Right lobe of liver (tissue), 6 donors: Measurements from ENCODE around the gene FUT2. TPM values are rescaled to one million over a fixed set of nuclear protein-coding genes. Genes with fewer than 3 reads are reported as not detected.

Experiments
- ATAC-seq, 4 donors: fragments of 200-7000 bp; cut with Tn5 transposase; one replicate each; pipeline ENCODE4 v1.9.1; 2020; ENCODE audit warnings: mild to moderate bottlenecking in 4 of 4, moderate library complexity in 4 of 4
- DNase-seq, 3 donors: peaks; one replicate each; pipeline ENCODE4 v3.0.0-alpha.2; 2020
- H3K27ac ChIP-seq, 3 donors: fragments of 200-600 bp; one replicate each; pipeline ENCODE4 v1.8.0; 2022
- H3K27me3 ChIP-seq, 2 donors: fragments of 200-600 bp; one replicate each; pipeline ENCODE4 v1.8.0; 2022
- H3K36me3 ChIP-seq, 4 donors: fragments of 200-600 bp; sonication (generic) in 1 of 4; one replicate each; pipeline versions ENCODE4 v1.5.1 to v1.8.0; 2017 to 2022; ENCODE audit warnings: control low read depth in 1 of 4
- H3K4me1 ChIP-seq, 4 donors: fragments of 200-600 bp; sonication (generic) in 1 of 4; one replicate each; pipeline versions ENCODE4 v1.5.1 to v1.8.0; 2017 to 2022; ENCODE audit warnings: control low read depth in 1 of 4
- H3K4me3 ChIP-seq, 3 donors: fragments of 200-600 bp; one replicate each; pipeline ENCODE4 v1.8.0; 2022
- H3K9me3 ChIP-seq, 4 donors: fragments of 200-600 bp; sonication (generic) in 1 of 4; one replicate each; pipeline versions ENCODE4 v1.5.1 to v1.8.0; 2017 to 2022; ENCODE audit warnings: control low read depth in 1 of 4
- POLR2A ChIP-seq: fragments of 450-650 bp; IDR thresholded peaks from one replicate; pipeline ENCODE4 v1.6.1; 2017; ENCODE audit warnings: antibody characterized with exemption, mild to moderate bottlenecking
- whole genome bisulfite sequencing: methylation state at CpG from one replicate; pipeline ENCODE4 v1.1.6; 2018; ENCODE audit warnings: low coverage, low lambda C conversion rate; ENCODE audit not compliant: insufficient coverage; ENCODE audit errors: missing lambda C conversion rate; 5-methylcytosine and 5-hydroxymethylcytosine counted together
- intact Hi-C, 2 donors: fragments of 100-400 bp; cut with DNase I; formaldehyde crosslinking; loops; one replicate each; pipeline versions ENCODE4 v1.11.2 to v1.14.1; 2022
- total RNA-seq, 6 experiments: library from RNA; depleted of rRNA in 2 of 6; stranded (reverse); fragments of >200 nt in 2 of 6; fragmentation: NEBNext Ultra II Directional in 3 of 6; extraction: Animal tissue kit (Norgen Biotek cat#: 25700) in 3 of 6; gene quantifications; one replicate each; pipeline versions ENCODE4 v1.1.0 to v1.2.4, GENCODE V29; 2016 to 2023
- TF ChIP-seq, protein P1 (sequence below), 4 donors: fragments of 200-600 bp in 3 of 4; fragments of 450-650 bp in 1 of 4; IDR thresholded peaks; one replicate each; pipeline versions ENCODE4 v1.5.1 to v1.8.0; 2016 to 2022; ENCODE audit warnings: antibody characterized with exemption in 4 of 4, mild to moderate bottlenecking in 2 of 4
- donor health status: DM: no; HTN: yes; CAD: no.
- donor health status: DM: no; HTN: no; CAD: no.
- donor health status: DM: no; HTN: no; CAD: no.
- donor health status: DM: no; HTN: yes; CAD: no.
- donor health status: DM: no; HTN: yes; CAD: no.

FUT2 gene
- total RNA-seq, 6 experiments from 2014 or later: 2.6 TPM; not detected in 5

DNA sequence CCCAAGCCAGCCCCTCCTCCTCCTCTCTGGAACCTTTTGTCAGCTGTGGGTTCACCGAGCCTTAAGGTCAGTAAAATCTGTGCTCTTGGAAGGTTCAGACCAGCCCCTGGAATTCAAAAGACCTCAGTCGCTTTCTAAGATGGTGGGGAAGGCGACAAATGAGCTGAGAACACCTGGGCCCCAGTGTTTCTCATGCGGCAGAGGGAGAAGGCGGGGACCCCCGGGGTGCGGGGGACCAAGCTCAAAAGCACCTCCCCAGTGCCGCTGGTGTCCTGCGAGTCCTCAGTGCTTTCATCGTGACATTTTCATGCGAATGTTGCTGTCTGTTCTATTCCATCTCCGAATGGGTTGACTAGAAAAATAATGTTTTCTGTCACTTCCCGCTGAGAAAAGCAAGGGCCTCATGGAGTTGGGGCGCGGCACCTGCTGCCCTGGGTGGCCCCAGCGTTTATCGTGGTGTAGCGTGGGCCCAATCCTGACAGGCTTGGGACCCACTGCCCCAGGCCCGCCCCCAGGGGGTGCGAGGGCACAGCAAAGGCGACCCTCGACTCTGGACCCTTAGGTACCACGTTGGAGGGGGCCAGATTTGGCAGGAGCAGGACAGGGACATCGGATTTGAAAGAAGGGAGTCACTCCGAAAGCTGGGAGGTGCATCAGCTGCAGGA is 22.2 kb upstream of the FUT2 start:
- WGBS: 43% methylated on average over 6 of the region's 25 CpGs
- H3K27me3 ChIP-seq: no peaks in the 10 kb centered on the region
- DNase-seq (no peak), ATAC-seq (no peak)
- H3K4me1 ChIP-seq: peaks cover 0 to 6% (median 3%) of the 10 kb centered on the region in 4 donors
- no peak overlapping the region for H3K4me3 ChIP-seq
- no peak overlapping the region for H3K27ac ChIP-seq
- no peaks in the 10 kb centered on the region for H3K36me3 ChIP-seq
- TF ChIP-seq, protein P1, sequence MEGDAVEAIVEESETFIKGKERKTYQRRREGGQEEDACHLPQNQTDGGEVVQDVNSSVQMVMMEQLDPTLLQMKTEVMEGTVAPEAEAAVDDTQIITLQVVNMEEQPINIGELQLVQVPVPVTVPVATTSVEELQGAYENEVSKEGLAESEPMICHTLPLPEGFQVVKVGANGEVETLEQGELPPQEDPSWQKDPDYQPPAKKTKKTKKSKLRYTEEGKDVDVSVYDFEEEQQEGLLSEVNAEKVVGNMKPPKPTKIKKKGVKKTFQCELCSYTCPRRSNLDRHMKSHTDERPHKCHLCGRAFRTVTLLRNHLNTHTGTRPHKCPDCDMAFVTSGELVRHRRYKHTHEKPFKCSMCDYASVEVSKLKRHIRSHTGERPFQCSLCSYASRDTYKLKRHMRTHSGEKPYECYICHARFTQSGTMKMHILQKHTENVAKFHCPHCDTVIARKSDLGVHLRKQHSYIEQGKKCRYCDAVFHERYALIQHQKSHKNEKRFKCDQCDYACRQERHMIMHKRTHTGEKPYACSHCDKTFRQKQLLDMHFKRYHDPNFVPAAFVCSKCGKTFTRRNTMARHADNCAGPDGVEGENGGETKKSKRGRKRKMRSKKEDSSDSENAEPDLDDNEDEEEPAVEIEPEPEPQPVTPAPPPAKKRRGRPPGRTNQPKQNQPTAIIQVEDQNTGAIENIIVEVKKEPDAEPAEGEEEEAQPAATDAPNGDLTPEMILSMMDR (IDR thresholded peaks at IDR 0.05): no peak
- no peak for TF ChIP-seq POLR2A
- no peaks in the 10 kb centered on the region for H3K9me3 ChIP-seq
- intact Hi-C loops: loop anchor here in 1 of 2 donors (10.0 kb wide), 3 partner anchors 61 to 161 kb away; partner anchors contain the start of gene HSD17B14

DNA sequence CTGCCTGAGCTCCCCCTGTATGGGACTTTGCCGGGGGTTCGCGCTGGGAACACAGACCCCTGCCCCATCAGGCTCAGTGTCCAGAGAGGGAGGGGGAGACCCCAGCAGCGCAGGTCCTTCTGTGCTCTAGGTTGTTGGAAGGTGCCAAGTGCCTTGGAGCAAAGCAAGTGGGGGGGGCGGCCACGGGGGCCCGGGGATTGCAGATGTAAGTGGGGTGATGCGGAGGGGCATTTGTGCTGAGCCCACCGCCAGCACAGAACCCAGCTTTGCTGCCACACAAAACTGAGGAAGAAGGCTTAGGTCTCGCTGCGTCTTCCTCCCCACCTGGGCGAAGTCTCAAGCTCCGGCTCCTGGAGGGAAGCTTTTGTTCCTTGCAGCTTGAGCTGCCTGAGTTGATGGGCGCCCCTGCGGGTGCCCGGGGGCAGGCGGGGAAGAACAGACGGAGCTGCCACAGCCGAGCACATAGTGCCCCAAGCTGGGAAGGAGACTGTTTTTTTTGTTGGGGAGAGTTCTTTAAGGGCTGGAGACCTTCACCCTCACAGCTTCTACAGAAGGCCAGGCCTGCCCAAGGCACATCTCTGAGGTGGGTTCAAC is 21.5 kb upstream of the FUT2 start:
- no peaks in the 10 kb centered on the region for H3K36me3 ChIP-seq
- intact Hi-C loops: loop anchor here in 1 of 2 donors (10.0 kb wide), 3 partner anchors 60 to 160 kb away; partner anchors contain the start of gene HSD17B14
- H3K27me3 ChIP-seq: no peaks in the 10 kb centered on the region
- no peak overlapping the region for H3K4me3 ChIP-seq
- H3K4me1 ChIP-seq: peaks cover 0 to 6% (median 3%) of the 10 kb centered on the region in 4 donors
- WGBS: 78% methylated on average over 12 of the region's 19 CpGs
- TF ChIP-seq POLR2A: no peak
- TF ChIP-seq, protein P1 (IDR thresholded peaks at IDR 0.05): no peak
- ATAC-seq (no peak), DNase-seq (no peak)
- H3K27ac ChIP-seq: peak overlapping the region in 2 of 3 donors; percentile 43 to 54
- no peaks in the 10 kb centered on the region for H3K9me3 ChIP-seq

DNA sequence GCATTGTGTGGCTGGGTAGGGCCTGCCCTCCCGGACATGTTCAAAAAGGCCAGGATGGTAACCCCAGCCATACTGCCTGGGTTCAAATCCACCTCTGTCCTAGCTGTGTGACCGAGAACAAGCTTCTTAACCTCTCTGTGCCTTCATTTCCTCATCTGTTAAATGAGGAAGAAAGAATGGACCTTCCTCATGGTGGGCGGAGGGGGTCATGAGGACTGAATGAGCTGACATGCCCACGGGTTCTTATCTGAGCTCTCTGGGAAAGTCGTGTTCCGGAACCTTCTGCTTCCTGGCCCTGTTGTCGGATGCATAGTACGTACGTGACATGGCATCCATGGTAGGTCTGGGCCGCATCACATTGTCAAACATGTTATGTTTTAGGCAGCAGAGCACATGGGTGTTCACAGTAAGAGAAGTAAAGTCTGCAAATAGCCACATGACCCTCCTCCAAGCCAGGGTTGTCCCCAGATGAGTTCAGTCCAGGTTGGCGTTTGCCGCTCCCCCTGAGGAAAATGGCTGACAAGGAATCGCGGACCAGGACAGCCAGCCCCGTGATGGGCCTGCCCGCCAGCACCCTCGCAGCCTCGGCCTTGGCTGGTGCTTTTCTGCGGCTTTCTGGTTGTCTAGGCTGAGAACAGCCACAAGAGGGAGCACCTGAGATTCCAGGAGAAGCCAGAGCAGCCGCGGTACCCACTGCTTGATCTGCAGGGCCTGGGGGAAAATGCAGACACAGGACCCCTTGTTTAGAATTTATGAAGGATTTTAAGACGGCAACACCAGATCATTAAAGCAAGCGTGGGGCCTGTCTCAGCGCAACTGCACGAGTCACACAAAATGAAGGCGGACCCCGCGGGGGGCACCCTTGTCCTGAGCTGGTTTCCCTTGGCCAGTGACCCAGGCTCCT is 20.6 kb upstream of the FUT2 start:
- TF ChIP-seq, protein P1 (IDR thresholded peaks at IDR 0.05): peak; percentile 85 to 91 (median 87)
- TF ChIP-seq POLR2A: no peak
- ATAC-seq: peak; percentile 83 to 94 (median 91)
- H3K4me1 ChIP-seq: peaks cover 0 to 6% (median 3%) of the 10 kb centered on the region in 4 donors
- H3K36me3 ChIP-seq: no peaks in the 10 kb centered on the region
- peak; percentile 77 to 81 (median 79) for DNase-seq
- WGBS: 37% methylated on average over 16 of the region's 28 CpGs
- H3K9me3 ChIP-seq: no peaks in the 10 kb centered on the region
- H3K27ac ChIP-seq: peak overlapping the region; percentile 8 to 54 (median 43)
- intact Hi-C loops: loop anchor here in 1 of 2 donors (10.0 kb wide), 3 partner anchors 60 to 160 kb away; partner anchors contain the start of gene HSD17B14
- no peaks in the 10 kb centered on the region for H3K27me3 ChIP-seq
- no peak overlapping the region for H3K4me3 ChIP-seq

DNA sequence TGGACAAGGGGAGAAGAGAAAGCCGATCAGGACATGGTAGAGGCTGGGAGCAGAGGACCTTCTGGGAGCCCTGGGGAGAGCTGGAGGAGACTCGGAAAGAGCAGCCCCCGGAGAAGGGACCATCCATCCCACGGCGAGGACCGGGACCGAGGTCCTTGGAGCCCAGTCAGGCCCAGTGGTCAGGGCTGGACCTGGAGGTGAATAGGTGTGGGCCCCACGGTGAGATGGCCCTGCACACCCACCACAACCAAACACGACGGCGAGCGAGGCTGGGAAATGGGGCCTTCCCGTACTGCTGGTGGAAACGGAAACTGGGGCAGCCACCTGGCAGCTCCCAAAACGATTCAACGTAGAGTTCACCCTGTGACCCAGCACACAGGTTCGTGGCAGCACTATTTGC is 19.3 kb upstream of the FUT2 start:
- intact Hi-C loops: loop anchor here in 1 of 2 donors (10.0 kb wide), 3 partner anchors 58 to 158 kb away; partner anchors contain the start of gene HSD17B14

More for the DNA sequence above, 19.3 kb upstream of the FUT2 start:
- no peak overlapping the region for H3K4me3 ChIP-seq
- DNase-seq (no peak), ATAC-seq (no peak)
- no peaks in the 10 kb centered on the region for H3K9me3 ChIP-seq
- no peak overlapping the region for H3K27ac ChIP-seq
- H3K4me1 ChIP-seq: peaks cover 0 to 6% (median 3%) of the 10 kb centered on the region in 4 donors
- no peaks in the 10 kb centered on the region for H3K27me3 ChIP-seq
- no peaks in the 10 kb centered on the region for H3K36me3 ChIP-seq
- TF ChIP-seq, protein P1 (IDR thresholded peaks at IDR 0.05): no peak
- no peak for TF ChIP-seq POLR2A
- WGBS: 48% methylated on average over 4 of the region's 17 CpGs
